Activated gamma-delta T cell (primary cell): ENCODE results near the gene PDRG1.
"Not testable (repeated sequence)": the region's sequence is repeated elsewhere in the genome, so short reads cannot be mapped to it uniquely, and the experiment has no call there.

Experiments used
- DNase-seq: peaks from one replicate; lab custom pipeline; 2025; lab: John Stamatoyannopoulos, UW

PDRG1 gene

DNA sequence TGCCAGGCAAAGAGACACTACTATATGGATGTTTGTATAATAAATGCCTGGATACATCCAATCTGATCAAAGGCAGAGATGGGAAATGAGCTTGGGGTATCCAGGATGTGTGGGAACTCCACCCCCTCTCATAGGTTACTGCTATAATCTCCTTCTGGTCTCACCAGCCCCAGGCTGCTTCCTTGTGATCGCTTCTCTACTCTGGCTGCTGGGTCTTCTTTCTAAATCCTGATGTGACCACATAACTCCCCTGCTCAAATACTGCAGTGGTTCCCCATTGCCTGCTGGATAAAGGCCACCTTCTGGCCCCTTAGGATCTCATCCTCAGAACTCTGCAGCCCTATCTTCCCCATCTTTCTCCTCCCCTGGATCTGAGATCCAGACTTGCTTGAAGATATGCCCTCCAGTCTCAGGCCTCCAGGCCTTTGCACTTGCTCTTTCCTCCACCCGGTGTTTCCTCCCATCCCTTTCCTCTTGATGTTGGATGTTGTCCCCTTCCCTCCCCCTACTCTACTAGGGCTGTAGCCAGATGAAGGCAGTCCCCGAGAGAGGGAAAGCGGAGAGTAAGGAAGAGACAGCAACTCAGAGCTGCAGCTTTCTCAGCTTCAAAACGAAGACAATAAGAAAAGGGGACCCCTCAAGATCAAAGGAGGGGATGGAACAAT lies 15.3 kb upstream of the PDRG1 start:
- no peak for DNase-seq

GRCh38 chr20:31963889-31964288 lies 12.0 kb upstream of the PDRG1 start:
- DNase-seq: no peak

GRCh38 chr20:31962761-31963160 lies 10.9 kb upstream of the PDRG1 start:
- no peak for DNase-seq

DNA sequence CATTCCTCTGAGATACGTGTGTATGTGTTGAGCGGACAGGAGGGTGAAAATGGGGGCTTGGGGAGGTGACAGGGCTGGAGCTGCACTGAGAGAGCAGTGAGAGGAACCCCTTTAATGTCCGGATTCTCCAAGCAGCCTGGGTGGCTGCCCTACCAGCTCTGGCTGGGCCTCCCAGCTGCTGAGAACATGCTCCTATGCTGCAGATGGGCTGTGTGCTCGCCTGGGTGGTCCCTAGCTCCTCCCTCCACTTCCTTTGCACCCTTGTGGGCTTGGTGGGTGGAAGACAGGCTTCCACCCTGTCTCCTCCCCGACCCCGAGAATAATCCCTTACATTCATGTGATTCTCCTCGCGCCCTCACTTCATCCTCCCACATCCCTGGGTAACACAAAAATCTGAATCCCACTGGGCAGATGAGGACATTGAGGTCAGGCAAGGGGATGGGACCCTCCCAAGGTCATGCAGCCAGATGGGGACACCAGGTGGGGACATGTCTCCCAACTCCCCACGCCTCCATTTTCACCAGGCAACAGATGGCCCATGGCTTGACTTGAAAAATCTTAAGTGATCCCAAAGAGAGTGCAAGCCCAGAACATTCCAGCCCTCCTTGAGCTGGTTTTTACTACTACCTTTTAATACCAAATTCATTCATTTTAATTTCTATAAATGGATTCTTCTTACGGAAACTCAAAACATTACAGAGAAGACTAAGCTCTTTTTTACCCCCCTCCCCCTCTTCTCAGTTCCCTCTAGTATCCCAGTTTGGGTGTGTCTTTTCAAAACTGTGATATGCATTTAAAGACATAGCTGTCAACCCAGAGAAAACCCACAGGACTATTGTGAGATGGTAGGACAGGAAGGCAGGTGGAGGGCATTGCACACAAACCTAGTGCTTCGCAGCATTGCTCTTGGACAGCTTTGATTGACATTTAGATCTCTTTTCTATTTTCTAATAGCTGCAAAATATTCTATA lies 5.0 kb upstream of the PDRG1 start:
- no peak for DNase-seq

- DNase-seq: no peak
Observed at GRCh38 chr20:31954500-31954899, 2.7 kb upstream of the PDRG1 start.

- DNase-seq: no peak
Observed at GRCh38 chr20:31953556-31954148, 1.8 kb upstream of the PDRG1 start.

DNA sequence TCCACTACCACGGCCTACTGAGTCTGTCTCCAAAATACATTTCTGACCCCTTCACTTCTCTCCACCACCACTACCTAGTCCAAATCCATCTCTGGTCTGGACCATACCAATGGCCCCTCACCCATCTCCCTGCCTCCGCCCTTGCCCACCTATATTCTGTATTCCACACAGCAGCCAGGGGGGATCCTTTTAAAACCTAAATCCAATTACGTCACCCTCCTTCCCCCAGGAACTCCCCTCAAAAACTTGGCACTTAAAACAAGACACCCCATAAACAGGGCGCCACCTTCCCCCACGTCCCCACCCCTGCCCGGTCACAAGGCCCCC lies 680 bp downstream of the PDRG1 start:
- no peak for DNase-seq

GRCh38 chr20:31949877-31950646 lies 1.8 kb downstream of the PDRG1 start:
- DNase-seq: no peak

GRCh38 chr20:31948008-31948407 lies 3.8 kb downstream of the PDRG1 start:
- no peak for DNase-seq

DNA sequence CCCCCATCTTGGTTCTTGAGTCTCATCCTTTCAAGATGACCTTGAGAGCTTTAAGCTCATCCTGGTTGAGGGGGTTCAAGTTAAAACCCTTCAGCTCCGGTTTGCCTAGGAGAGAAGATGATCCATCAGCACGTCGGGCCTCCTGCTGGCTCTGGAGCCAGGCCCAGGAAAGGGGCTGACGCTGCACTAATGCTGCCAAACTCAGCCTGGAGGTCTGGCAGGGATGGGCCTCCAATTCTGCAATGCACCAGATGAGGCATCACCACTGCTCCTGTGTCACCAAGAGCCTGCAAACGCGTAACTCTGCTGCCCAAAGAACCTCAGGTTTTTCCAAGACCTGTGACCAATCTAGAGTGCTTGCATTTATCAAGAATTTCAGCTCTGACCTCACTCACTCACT lies 6.1 kb downstream of the PDRG1 start:
- DNase-seq: no peak

GRCh38 chr20:31945319-31945718 lies 6.5 kb downstream of the PDRG1 start:
- DNase-seq: no peak

GRCh38 chr20:31943052-31943471 lies 8.8 kb downstream of the PDRG1 start:
- no peak for DNase-seq

GRCh38 chr20:31939661-31940060 lies 12.2 kb downstream of the PDRG1 start:
- no peak for DNase-seq

- DNase-seq: no peak
Observed at GRCh38 chr20:31937820-31938219, 14.0 kb downstream of the PDRG1 start.

DNA sequence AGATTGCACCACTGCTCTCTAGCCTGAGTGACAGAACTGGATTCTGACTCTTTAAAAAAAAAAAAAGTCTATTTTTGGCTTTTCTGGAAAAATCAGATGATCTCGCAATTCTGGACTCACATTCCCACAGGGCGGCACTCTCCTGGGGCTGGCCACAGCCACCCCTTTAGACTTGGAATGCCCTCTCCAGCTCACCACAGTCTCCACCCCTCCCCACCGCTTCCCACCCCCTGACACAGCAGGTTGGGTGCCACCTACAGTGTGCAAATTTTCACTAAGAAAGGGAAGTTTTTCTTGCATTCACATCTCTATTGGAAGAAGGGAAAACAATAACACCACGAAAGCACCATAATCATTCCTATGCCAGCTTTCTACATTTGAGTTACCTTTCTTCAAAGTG lies 15.4 kb downstream of the PDRG1 start:
- DNase-seq: no peak

DNA sequence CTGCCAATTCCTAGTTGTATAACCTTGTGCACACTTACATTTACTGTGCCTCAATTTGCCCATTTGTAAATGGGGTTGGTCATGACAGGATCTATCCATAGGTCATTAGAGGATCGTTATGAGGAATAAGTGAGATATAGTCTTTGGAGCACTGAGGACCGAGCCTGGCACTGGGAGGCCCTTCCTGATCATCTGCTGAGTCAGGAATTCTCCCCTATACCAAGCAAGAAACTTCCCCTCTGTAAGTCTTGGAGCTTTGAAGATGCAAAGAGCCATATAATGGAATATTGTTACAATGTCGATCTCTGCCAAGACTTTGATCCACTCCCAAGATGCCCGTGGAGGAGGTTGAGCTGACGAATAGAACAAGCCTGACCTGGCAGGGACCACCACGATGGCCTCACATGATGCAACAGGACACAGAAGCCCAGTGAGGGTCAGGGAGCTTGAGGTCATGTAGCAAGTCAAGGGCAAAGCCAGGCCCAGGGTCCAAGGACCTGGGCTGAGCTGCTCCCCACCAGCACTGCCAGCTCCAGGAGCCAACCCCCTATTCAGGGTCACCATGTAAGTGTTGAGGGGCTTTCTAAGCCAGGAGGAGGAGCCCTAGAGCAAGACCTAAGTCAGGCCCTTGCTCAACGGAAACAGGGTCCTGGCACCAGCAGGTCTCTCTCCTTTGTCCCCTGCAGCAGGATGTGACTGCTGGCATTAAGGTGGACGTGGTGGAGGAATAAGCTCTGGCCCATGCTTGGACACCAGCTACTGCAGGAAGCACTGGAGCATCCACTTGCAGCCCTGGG lies 16.7 kb downstream of the PDRG1 start:
- no peak for DNase-seq

GRCh38 chr20:31934491-31934890 lies 17.4 kb downstream of the PDRG1 start:
- DNase-seq: no peak

GRCh38 chr20:31933698-31934097 lies 18.1 kb downstream of the PDRG1 start:
- no peak for DNase-seq

DNA sequence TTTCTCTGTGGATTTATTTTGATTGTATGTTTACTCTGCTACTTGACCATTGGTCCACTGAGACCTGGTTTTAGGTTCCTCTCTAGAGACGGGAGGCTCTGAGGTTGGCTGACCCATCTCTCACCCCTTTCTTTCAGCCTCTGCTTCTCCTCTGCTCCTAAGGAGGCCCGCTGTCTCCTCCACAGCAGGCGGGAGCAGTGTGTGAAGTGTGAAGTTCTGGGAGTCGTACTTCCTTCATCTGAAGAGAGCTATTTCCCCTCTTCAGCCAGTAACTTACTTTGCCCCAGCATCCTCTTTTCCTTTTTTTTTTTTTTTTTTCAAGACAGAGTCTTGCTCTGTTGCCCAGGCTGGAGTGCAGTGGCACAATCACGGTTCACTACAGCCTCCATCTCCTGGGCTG lies 21.1 kb downstream of the PDRG1 start:
- DNase-seq: no peak

GRCh38 chr20:31929631-31930030 lies 22.2 kb downstream of the PDRG1 start:
- DNase-seq: not testable (repeated sequence)

- no peak for DNase-seq
Observed at GRCh38 chr20:31927627-31928159, 24.2 kb downstream of the PDRG1 start.
